MM.1S (cell line): Measurements from ENCODE around the gene ANP32B.

Experiments
- EZH2phosphoT487 ChIP-seq: fragments of 300-600 bp; sonication (generic); IDR thresholded peaks from 2 replicates; pipeline ENCODE4 v1.6.1; 2018; ENCODE audit warnings: antibody characterized with exemption, low read length
- TF ChIP-seq, protein P1 (sequence below): fragments of 300-600 bp; sonication (generic); IDR thresholded peaks from 2 replicates; pipeline ENCODE4 v1.5.1; 2016; ENCODE audit warnings: antibody characterized with exemption, low read length, mixed read lengths

GRCh38 chr9:98020476-98021145, 37.5 kb downstream of the ANP32B start:
- TF ChIP-seq, protein P1, sequence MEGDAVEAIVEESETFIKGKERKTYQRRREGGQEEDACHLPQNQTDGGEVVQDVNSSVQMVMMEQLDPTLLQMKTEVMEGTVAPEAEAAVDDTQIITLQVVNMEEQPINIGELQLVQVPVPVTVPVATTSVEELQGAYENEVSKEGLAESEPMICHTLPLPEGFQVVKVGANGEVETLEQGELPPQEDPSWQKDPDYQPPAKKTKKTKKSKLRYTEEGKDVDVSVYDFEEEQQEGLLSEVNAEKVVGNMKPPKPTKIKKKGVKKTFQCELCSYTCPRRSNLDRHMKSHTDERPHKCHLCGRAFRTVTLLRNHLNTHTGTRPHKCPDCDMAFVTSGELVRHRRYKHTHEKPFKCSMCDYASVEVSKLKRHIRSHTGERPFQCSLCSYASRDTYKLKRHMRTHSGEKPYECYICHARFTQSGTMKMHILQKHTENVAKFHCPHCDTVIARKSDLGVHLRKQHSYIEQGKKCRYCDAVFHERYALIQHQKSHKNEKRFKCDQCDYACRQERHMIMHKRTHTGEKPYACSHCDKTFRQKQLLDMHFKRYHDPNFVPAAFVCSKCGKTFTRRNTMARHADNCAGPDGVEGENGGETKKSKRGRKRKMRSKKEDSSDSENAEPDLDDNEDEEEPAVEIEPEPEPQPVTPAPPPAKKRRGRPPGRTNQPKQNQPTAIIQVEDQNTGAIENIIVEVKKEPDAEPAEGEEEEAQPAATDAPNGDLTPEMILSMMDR: no peak
- TF ChIP-seq EZH2phosphoT487: no peak
